Measurements from ENCODE around the gene CPTP.
A peak's percentile ranks its signal among the peaks of the same experiment; 100 is the strongest.

Gene CPTP

DNA sequence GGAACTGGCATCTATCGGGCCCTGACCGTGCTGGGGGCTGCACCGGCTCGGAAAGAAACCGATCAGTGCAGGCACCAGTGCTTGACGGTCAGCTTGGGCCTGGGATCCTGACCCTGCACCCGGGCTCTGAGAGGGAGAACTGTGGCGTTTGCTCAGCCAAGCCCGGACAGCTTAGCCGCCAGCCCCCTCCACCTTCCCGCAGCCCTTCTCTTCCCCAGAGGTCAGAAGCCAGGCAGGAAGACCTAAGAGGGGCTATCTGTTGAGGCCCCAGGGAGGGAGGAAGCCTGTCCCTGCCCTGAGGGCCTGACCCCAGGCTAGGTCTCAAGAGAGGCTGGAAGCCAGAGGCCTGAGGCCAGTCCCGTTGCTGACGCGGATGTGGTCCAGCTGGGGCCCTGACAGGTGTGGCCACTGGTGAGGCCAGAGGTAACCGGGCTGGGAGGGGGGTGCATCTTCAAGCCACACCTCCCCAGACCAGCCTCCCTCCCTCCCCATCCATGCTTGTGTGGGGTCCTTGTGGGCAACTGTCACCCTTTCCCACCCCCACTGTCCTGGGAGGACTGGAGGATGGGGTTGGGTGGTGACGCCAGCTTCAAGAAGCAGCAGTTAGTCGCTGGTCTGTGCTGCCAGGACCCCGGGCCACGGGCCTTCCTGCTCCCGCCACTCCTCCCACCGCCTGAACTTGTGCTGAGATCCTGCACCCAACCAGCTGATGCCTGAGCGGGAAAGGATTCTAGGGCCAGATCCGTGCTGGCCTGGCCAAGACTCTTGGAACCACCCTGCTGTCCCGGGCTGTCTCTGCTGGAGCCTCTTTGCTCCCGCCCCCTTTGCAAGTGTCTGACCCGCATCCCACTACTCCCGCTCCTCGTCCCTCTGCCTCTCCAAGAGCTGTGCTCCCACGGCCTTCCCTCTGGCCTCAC, 27.2 kb downstream of the CPTP start:
- H3K9me3 Mint-ChIP-seq, result no peaks in the 10 kb centered on the region
- peak overlapping the region; percentile 47 for H3K4me3 Mint-ChIP-seq
- no peaks in the 10 kb centered on the region for H3K36me3 Mint-ChIP-seq (ENCODE audit: low read depth)
- peak overlapping the region; percentile 51 for H3K27ac Mint-ChIP-seq
- peaks cover 24% of the 10 kb centered on the region for H3K4me1 Mint-ChIP-seq (ENCODE audit: low read depth)
- peaks cover 17% of the 10 kb centered on the region for H3K27me3 Mint-ChIP-seq

DNA sequence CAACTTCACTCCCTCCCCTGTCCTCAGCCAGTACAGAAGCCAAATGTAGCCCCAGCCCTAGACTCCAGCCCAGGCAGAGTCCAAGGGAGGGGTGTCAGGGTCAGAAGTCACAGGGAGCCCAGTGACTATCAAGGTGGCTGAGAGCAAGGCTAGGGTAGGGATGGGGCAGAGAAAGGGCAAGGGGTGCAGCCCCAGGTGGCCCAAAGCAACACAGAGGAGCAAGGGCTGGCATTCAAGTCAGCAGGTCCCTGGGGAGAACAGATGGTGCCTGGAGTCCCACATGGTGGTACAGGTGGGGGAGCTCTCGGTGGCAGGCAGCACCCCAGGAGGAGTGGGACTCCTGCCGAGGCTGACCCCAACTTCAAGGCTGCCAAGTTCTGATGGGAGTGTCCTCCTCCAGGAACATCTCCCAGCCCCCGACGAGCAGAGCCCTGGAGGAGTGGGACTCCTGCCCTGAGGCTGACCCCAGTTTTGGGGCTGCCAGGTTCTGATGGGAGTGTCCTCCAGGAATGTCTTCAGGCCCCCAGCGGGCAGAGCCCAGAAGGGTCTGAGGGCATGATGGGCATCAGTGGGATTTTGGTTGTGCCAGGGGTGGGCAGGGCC, 28.3 kb downstream of the CPTP start:
- Mint-ChIP-seq H3K27me3 (peaks cover 17% of the 10 kb centered on the region), H3K36me3 (ENCODE audit: low read depth) (no peaks in the 10 kb centered on the region), H3K9me3 (no peaks in the 10 kb centered on the region), H3K4me3 (no peak overlapping the region), H3K4me1 (ENCODE audit: low read depth) (peaks cover 13% of the 10 kb centered on the region), H3K27ac (no peak overlapping the region)

DNA sequence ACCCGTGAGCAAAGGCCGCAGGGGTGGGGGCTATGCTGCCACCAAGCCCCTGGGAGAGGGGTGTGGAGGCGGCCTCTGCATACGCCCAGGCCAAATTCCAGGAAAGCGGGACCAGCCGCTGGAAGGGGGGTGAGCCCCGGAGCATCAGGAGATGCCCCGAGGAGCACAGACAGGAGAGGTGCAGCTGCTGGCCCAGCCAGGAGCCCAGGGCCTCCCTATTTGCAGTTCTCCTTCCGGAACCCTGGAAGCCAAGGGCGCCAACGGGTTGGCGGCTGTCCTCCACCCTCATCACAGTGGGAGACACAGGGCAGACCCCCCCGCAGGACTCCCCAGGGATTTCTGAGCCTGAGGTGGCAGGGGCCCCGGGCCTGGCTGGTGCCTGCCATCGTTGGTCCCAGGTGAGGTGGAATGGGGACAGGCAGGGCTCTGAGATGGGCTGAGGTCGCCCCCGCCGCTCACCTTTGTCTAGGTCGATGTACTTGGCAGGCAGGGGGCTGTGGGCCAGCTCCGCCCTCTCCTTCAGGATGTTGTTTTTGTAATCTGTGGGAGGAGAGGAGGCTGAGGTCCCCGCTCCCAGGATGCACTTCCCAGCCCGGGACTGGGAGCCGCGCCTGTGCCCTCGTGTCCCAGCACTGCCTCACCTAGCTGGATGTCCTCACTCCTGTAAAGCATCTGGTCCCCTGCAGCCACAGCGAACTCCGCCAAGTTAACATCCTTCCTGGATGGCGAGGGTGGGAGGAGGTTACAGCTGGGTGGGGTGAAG, 29.0 kb downstream of the CPTP start:
- peaks cover 14% of the 10 kb centered on the region for H3K4me1 Mint-ChIP-seq (ENCODE audit: low read depth)
- H3K4me3 Mint-ChIP-seq, result no peak overlapping the region
- H3K36me3 Mint-ChIP-seq (ENCODE audit: low read depth), result no peaks in the 10 kb centered on the region
- H3K27me3 Mint-ChIP-seq, result peaks cover 17% of the 10 kb centered on the region
- H3K9me3 Mint-ChIP-seq, result no peaks in the 10 kb centered on the region
- no peak overlapping the region for H3K27ac Mint-ChIP-seq

DNA sequence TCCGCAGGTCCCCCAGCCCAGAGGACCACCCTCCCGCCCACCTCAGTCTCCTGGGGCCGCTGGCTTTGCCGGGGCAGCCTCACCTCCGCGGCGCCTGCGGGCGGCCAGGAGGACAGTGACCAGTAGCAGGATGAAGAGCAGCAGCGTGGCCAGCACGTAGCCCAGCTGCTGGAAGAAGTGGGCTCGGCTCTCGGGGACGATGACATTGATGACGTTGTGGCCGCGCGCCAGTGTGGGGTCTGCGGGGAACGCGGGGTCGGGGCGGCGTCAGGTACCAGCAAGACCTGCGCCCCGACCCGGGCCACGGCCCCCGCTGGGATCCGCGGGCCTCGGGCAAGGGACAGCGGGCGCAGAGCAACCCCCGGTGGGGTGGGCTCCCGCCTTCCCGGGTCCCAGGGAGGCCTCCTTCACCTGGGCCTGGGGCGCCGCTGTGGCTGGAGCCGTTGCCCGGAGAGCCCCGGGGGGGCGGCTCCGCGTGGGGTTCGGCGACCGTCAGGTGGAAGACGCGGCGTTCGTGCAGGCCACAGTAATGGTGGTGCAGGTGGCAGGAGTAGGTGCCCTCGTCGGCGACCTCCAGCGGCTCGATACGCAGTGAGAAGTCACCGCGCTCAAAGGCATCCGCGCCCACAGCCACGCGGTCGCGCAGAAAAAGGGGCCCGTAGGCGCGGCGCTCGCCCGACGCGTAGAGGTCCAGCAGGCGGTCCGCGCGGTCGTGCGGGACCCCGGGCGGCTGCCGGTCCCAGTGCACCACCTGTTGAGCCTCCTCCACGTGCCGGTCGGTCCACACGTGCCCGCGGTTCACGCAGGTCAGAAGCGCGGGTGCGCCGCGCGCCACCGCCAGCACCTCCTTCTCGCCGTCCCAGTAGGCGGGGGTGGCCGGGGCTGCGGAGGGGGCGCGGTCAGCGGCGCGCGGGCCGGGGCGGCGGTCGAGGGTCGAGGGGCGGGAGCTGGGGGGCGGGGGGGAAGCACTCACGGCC, 30.0 kb downstream of the CPTP start:
- no peaks in the 10 kb centered on the region for H3K36me3 Mint-ChIP-seq (ENCODE audit: low read depth)
- H3K4me1 Mint-ChIP-seq (ENCODE audit: low read depth), result peaks cover 24% of the 10 kb centered on the region
- no peaks in the 10 kb centered on the region for H3K9me3 Mint-ChIP-seq
- no peak overlapping the region for H3K27ac Mint-ChIP-seq
- no peak overlapping the region for H3K4me3 Mint-ChIP-seq
- peaks cover 17% of the 10 kb centered on the region for H3K27me3 Mint-ChIP-seq

DNA sequence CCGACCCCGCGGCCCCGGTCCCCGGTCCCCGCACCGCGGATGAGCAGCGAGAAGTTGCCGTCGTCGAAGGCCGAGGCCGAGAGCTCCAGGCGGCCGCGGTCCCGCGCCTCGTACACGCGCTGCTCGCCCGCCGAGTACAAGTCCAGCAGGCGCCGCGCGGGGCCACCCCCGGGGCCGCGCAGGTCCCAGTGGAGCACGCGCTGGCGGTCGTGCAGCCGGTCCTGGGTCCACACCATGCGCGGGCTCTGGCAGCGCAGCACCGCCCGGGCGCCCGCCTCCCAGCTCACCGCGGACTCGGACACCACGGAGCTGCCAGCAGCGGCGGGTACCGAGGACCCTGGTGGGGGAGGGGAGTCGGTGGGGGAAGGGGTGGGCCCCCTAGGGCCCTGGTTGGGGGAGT, 30.8 kb downstream of the CPTP start:
- H3K4me1 Mint-ChIP-seq (ENCODE audit: low read depth), result peaks cover 24% of the 10 kb centered on the region
- H3K27ac Mint-ChIP-seq, result no peak overlapping the region
- peaks cover 17% of the 10 kb centered on the region for H3K27me3 Mint-ChIP-seq
- no peaks in the 10 kb centered on the region for H3K36me3 Mint-ChIP-seq (ENCODE audit: low read depth)
- no peak overlapping the region for H3K4me3 Mint-ChIP-seq
- no peaks in the 10 kb centered on the region for H3K9me3 Mint-ChIP-seq

DNA sequence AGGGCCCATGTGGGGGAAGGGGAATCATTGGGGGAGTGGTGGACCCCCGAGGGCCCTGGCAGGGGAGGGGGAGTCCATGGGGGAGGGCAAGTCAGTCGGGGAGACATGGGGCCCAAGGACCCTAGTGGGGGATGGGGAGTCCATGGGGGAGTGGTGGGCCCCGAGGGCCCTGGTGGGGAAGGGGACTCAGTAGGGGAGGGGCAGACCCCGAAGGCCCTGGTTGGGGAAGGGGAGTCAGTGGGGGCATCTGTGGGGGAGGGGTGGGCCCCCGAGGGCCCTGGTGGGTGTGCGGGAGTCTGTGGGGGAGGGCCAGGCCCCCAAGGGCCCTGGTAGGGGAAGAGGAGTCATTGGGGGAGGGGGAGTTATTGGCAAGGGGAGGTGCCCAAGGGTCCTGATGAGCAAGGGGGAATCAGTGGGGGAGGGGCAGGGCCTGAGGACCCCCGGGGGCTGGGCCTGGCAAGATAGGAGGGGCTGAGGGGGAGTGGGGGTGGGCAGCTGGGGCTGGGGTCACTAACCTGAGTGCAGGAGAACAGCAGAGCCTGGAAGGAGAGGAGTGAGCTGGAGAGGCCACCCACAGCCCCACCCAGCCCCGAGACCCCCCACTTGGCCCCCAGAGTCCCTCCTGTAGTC, 31.7 kb downstream of the CPTP start:
- Mint-ChIP-seq H3K27me3 (peaks cover 21% of the 10 kb centered on the region), H3K4me3 (no peak overlapping the region), H3K36me3 (ENCODE audit: low read depth) (no peaks in the 10 kb centered on the region), H3K9me3 (no peaks in the 10 kb centered on the region), H3K27ac (no peak overlapping the region), H3K4me1 (ENCODE audit: low read depth) (peaks cover 24% of the 10 kb centered on the region)

DNA sequence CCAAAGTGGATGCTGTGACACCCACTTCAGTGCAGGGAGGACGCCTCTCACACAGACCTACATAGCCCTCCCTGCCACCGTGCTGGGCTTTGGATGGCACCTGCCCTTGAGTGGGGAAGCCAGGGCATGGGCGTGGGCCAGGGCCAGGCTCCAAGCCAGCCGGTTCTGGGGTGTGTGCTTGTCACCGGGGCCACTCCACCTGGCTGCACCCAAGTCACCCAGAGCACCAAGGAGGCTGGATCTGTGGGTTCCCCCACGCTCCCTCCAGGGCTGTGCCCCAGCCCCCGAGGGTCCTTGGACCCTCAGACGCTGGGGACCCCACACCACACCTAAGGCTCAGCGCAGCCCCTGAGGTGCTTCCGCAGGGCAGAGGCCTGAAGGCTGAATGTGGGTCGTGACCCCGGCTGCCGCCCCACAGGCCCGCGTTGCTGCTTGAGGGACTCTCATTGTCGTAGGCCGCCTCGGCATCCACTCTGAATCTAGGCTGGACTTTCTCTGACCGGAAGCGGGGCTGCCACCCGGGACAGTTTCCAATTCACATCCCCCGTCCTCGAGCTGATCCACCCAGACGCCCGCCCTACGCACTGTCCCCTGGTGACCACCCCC, 32.3 kb downstream of the CPTP start:
- peaks cover 21% of the 10 kb centered on the region for H3K27me3 Mint-ChIP-seq
- no peaks in the 10 kb centered on the region for H3K9me3 Mint-ChIP-seq
- no peaks in the 10 kb centered on the region for H3K36me3 Mint-ChIP-seq (ENCODE audit: low read depth)
- H3K27ac Mint-ChIP-seq, result no peak overlapping the region
- H3K4me1 Mint-ChIP-seq (ENCODE audit: low read depth), result peaks cover 24% of the 10 kb centered on the region
- H3K4me3 Mint-ChIP-seq, result no peak overlapping the region

DNA sequence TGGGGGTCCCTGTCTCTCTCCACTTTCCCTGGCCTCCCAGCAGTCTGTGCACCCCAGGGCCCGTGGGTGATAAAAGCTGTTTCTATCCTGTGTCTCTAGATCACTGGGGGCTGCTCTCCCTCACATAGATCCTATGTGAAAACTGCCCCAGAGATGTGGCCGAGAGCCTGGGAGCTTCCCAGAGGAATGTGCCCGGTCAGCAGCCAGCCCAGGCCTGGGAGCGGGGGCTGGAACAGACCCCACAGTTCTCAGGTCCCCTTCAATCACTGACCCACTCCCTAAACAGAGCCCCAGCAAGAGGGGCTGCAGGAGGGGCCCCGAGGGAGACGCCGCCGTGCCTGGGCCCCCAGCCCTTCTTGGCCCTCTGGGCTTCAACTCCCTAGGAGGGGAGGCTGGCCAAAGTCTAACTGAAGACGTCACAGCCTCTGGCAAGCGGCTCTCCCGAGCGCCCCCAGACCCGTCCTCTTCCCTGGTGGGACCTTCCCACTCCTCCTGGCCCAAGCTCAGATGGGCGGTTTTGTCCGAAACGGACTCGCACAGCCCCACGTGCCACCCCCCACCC, 33.4 kb downstream of the CPTP start:
- H3K4me1 Mint-ChIP-seq (ENCODE audit: low read depth), result peaks cover 14% of the 10 kb centered on the region
- no peaks in the 10 kb centered on the region for H3K9me3 Mint-ChIP-seq
- H3K27ac Mint-ChIP-seq, result no peak overlapping the region
- H3K27me3 Mint-ChIP-seq, result peaks cover 13% of the 10 kb centered on the region
- no peak overlapping the region for H3K4me3 Mint-ChIP-seq
- H3K36me3 Mint-ChIP-seq (ENCODE audit: low read depth), result no peaks in the 10 kb centered on the region

DNA sequence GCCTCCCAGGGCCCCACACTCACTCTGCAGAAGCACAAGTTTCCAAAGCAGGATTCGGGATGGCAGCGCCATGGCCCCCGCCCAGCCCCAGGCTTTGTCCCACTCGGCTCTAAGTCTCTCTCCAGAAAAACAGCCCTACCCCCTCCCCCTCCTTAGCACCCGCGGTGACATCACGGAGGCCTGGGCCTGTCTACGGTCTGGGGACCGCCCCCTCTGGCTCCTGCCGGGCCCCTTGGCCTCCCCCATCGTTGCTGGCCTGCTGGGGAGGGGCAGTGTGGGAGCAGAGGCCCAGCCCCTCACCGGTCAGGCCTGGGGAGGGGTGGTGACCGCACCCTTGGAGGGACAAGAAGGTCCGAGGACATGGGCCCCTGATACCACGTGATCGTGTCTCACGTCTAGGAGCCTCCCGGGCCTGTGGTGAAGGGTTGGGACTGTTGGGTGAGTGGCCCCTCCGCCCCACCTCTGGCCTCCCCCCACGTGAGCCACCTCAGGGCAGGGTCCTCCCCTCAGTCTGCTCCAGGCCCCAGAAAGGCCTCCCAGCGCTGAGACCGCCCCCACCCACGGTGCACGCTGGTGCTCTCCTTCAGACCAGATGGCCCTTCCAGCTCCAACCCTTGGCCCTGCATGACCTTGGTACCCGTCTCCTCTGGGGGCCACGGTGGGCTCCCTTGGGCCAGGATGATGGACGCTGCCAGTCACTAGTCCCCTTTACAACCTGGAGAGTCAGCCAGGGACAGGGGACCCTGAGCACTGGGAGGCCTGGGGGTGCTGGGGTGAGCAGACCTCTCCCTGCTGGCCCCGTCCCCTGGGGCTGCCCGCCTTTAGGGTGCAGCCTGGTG, 34.0 kb downstream of the CPTP start, which contains the start of gene MXRA8:
Gene MXRA8 (minus strand): TSS at position 123 of the 839 bp plus-strand sequence. CDS start 51 bp downstream, at position 72.
- H3K27ac Mint-ChIP-seq, result peak within 1 kb of the TSS; percentile 16
- no peaks in the 10 kb centered on the region for H3K9me3 Mint-ChIP-seq
- peaks cover 11% of the 10 kb centered on the region for H3K27me3 Mint-ChIP-seq
- H3K4me1 Mint-ChIP-seq (ENCODE audit: low read depth), result peaks cover 14% of the 10 kb centered on the region
- H3K36me3 Mint-ChIP-seq (ENCODE audit: low read depth), result no peaks in the 10 kb centered on the region
- H3K4me3 Mint-ChIP-seq, result no peak within 1 kb of the TSS

DNA sequence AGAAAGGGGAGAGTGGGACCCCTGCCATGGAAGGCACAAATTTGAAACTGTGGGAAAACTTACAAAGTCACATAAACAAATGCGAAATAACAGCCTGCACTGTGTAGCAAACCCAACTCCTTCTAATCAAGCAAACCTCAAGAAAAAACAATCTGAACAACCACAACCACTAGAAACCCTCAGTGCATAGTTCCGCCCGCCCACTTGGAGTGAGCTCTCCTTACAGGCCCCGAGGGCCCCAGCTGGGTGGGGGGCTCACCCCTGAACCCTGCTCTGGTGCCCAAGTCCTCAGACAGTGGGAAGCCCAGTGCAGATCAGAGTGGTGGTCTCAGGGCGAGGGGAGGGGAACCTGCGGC, 34.7 kb downstream of the CPTP start:
- Mint-ChIP-seq H3K4me3 (no peak overlapping the region), H3K9me3 (no peaks in the 10 kb centered on the region), H3K27ac (peak overlapping the region; percentile 16), H3K36me3 (ENCODE audit: low read depth) (no peaks in the 10 kb centered on the region), H3K27me3 (peaks cover 5% of the 10 kb centered on the region), H3K4me1 (ENCODE audit: low read depth) (peaks cover 14% of the 10 kb centered on the region)

DNA sequence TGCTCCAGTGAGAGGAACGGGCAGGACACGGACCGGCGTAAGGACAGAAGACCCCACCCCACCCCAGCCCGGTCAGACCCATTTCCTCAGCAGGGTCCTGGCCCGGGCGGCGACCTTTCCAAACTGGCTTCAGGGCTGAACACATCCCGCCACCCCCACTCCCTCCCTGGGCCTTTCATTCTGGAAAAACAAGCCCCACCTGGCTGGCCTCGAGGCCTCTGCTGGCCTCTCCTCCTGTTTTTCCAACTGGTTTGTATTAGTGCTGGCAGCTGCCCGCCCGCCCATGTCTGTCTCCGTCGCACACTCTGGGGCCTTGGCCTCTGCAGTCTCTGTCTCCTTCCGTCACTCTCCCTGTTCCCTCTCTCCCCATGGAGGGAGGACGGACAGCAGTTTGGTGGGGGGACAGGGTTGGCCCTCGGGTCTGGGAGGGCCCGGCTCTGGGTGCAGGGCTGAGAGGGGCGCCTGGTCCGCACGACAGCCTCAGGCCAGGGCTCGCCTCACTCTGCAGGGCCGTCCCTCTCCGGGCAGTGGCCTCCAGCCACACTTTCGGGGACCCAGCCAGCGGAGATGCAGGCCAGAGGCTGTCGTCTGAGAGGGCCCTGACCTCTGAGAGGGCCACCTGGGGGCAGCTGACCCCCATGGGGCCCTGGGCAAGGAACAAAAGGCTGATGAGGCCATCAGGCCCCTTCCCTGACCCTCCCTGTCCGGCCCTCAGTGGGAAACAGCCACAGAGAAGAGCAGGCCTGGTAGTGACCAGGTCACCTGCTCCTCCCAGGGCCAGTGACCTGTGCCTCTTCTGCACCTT, 35.3 kb downstream of the CPTP start:
- no peaks in the 10 kb centered on the region for H3K9me3 Mint-ChIP-seq
- peaks cover 4% of the 10 kb centered on the region for H3K27me3 Mint-ChIP-seq
- H3K36me3 Mint-ChIP-seq (ENCODE audit: low read depth), result no peaks in the 10 kb centered on the region
- peaks cover 14% of the 10 kb centered on the region for H3K4me1 Mint-ChIP-seq (ENCODE audit: low read depth)
- no peak overlapping the region for H3K4me3 Mint-ChIP-seq
- no peak overlapping the region for H3K27ac Mint-ChIP-seq

DNA sequence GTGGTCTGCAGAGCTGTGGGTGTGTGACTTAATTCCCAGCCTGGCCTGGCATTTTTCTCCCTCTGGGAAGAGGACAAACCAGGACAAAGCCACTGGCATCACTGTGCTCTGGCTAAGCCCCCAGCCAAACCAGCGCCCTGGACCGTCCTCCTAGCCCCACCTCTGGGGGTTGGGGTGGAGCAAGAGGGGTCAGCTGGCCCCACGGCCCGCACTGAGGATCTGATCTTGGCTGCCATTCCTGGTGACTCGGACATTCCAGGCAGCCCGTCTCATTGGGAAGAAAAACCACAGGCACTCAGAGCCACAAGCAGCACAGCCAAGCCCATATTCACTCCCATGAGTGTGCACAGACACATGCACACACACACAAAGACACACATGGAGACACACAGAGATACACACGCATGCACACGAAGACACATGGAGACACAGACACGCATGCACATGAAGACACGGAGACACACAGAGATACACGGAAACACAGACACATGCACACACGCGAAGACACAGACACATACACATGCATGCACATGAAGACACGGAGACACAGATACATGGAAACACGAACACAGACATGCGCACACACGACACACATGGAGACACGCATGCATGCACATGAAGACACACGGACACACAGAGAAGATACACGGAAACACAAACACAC, 36.0 kb downstream of the CPTP start:
- Mint-ChIP-seq H3K27ac (no peak overlapping the region), H3K36me3 (ENCODE audit: low read depth) (no peaks in the 10 kb centered on the region), H3K27me3 (peaks cover 4% of the 10 kb centered on the region), H3K4me3 (no peak overlapping the region), H3K4me1 (ENCODE audit: low read depth) (peaks cover 14% of the 10 kb centered on the region), H3K9me3 (no peaks in the 10 kb centered on the region)

Measured in stimulated activated naive CD8-positive, alpha-beta T cell treated with anti-CD3 and anti-CD28 coated beads, Interleukin-15, Interleukin-2, amounts not matched to agents 100 ng/mL and 50 ng/mL, for 24 hours (primary cell).